NCI-H345 treated with DMSO at 0.1 percent for 48 hours (cell line): Measurements from ENCODE around the gene IQUB.
A peak's percentile ranks its signal among the peaks of the same experiment; 100 is the strongest.
"Not testable (repeated sequence)": the region's sequence is repeated elsewhere in the genome, so short reads cannot be mapped to it uniquely, and the experiment has no call there.

Experiments
- DNase-seq: peaks from one replicate; lab custom pipeline; 2025; ENCODE audit not compliant: unreplicated experiment; lab: John Stamatoyannopoulos, UW

The IQUB gene

GRCh38 chr7:123548406-123548805 lies 14.0 kb upstream of the IQUB start:
- DNase-seq: no peak

GRCh38 chr7:123539871-123540270 lies 5.5 kb upstream of the IQUB start:
- DNase-seq: no peak

- no peak for DNase-seq
Measured at GRCh38 chr7:123538897-123539296, 4.5 kb upstream of the IQUB start.

- DNase-seq: no peak
Measured at GRCh38 chr7:123538189-123538714, 3.9 kb upstream of the IQUB start.

GRCh38 chr7:123537026-123537642 lies 2.7 kb upstream of the IQUB start:
- DNase-seq: peak; percentile 4

GRCh38 chr7:123535517-123535916 lies 1.1 kb upstream of the IQUB start:
- no peak for DNase-seq

- peak; percentile 40 for DNase-seq
Measured at GRCh38 chr7:123533929-123534382, 439 bp downstream of the IQUB start.

- no peak for DNase-seq
Measured at GRCh38 chr7:123533553-123533917, 860 bp downstream of the IQUB start.

GRCh38 chr7:123532788-123533552 lies 1.4 kb downstream of the IQUB start:
- not testable (repeated sequence) for DNase-seq

GRCh38 chr7:123532343-123532742 lies 2.1 kb downstream of the IQUB start:
- DNase-seq: not testable (repeated sequence)

GRCh38 chr7:123530035-123530591 lies 4.3 kb downstream of the IQUB start:
- DNase-seq: not testable (repeated sequence)

GRCh38 chr7:123528265-123528664 lies 6.1 kb downstream of the IQUB start:
- no peak for DNase-seq

- DNase-seq: not testable (repeated sequence)
Measured at GRCh38 chr7:123527712-123528225, 6.6 kb downstream of the IQUB start.

- not testable (repeated sequence) for DNase-seq
Measured at GRCh38 chr7:123526533-123526932, 7.9 kb downstream of the IQUB start.

GRCh38 chr7:123522066-123522465 lies 12.3 kb downstream of the IQUB start:
- no peak for DNase-seq

GRCh38 chr7:123505221-123505620 lies 29.2 kb downstream of the IQUB start:
- DNase-seq: no peak

- no peak for DNase-seq
Measured at GRCh38 chr7:123502201-123502600, 32.2 kb downstream of the IQUB start.

GRCh38 chr7:123500878-123501489 lies 33.4 kb downstream of the IQUB start:
- no peak for DNase-seq

GRCh38 chr7:123499211-123499970 lies 35.0 kb downstream of the IQUB start:
- no peak for DNase-seq

GRCh38 chr7:123498601-123499000 lies 35.8 kb downstream of the IQUB start:
- no peak for DNase-seq

GRCh38 chr7:123498031-123498430 lies 36.4 kb downstream of the IQUB start:
- no peak for DNase-seq
